GM23338 (cell line): ENCODE measurements around the gene CFTR. TPM values are rescaled to one million over a fixed set of nuclear protein-coding genes. Genes with fewer than 3 reads are reported as not detected.

Experiments
- ATAC-seq: fragments of 200-7000 bp; cut with Tn5 transposase; 3 replicates; pipeline ENCODE4 v1.9.1; 2020
- DNase-seq: peaks from one replicate; pipeline ENCODE4 v3.0.0-alpha.2; 2015; ENCODE audit warnings: low spot score
- H2AFZ ChIP-seq: fragments of 200-600 bp; sonication (generic); 2 replicates; pipeline ENCODE4 v1.8.0; 2016; ENCODE audit warnings: antibody characterized with exemption, mild to moderate bottlenecking, moderate library complexity
- H3F3A ChIP-seq: fragments of 200-600 bp; sonication (generic); replicated peaks from 2 replicates; pipeline ENCODE4 v1.8.0; 2017; ENCODE audit warnings: antibody characterized with exemption, mixed run types, low read depth
- H3K27ac ChIP-seq: fragments of 200-600 bp; sonication (generic); 2 replicates; pipeline ENCODE4 v1.6.1; 2016; ENCODE audit warnings: low read depth
- H3K27me3 ChIP-seq: fragments of 200-600 bp; sonication (generic); 2 replicates; pipeline ENCODE4 v1.8.0; 2016; ENCODE audit warnings: mild to moderate bottlenecking, mixed run types, moderate library complexity; ENCODE audit not compliant: insufficient read depth
- H3K36me3 ChIP-seq: fragments of 200-600 bp; sonication (generic); 2 replicates; pipeline ENCODE4 v1.8.0; 2016; ENCODE audit warnings: mild to moderate bottlenecking; ENCODE audit not compliant: insufficient read depth
- H3K4me1 ChIP-seq: fragments of 200-600 bp; sonication (generic); 2 replicates; pipeline ENCODE4 v1.8.0; 2016; ENCODE audit warnings: mild to moderate bottlenecking, moderate library complexity; ENCODE audit not compliant: insufficient read depth
- H3K4me2 ChIP-seq: fragments of 200-600 bp; sonication (generic); 2 replicates; pipeline ENCODE4 v1.7.1; 2017; ENCODE audit warnings: mixed run types
- H3K4me3 ChIP-seq: fragments of 200-600 bp; sonication (generic); 2 replicates; pipeline ENCODE4 v1.6.1; 2016; ENCODE audit warnings: mixed run types
- H3K79me2 ChIP-seq: fragments of 200-600 bp; sonication (generic); replicated peaks from 2 replicates; pipeline ENCODE4 v1.8.0; 2017; ENCODE audit warnings: mild to moderate bottlenecking; ENCODE audit not compliant: insufficient read depth
- H3K9me2 ChIP-seq: fragments of 200-600 bp; sonication (generic); 2 replicates; pipeline ENCODE4 v1.8.0; 2017; ENCODE audit not compliant: insufficient read depth
- H4K20me1 ChIP-seq: fragments of 200-600 bp; sonication (generic); replicated peaks from 2 replicates; pipeline ENCODE4 v1.8.0; 2017; ENCODE audit warnings: mild to moderate bottlenecking; ENCODE audit not compliant: insufficient read depth
- H3K27ac Mint-ChIP-seq: 2 replicates; pipeline ENCODE4 v1.8.0; 2020; ENCODE audit warnings: inconsistent platforms, mild to moderate bottlenecking, moderate library complexity, mixed read lengths
- H3K27me3 Mint-ChIP-seq: 3 replicates; pipeline ENCODE4 v1.8.0; 2022; ENCODE audit warnings: low read depth, mild to moderate bottlenecking, moderate library complexity, mixed read lengths, inconsistent platforms; ENCODE audit not compliant: insufficient read depth, poor library complexity
- H3K36me3 Mint-ChIP-seq: 3 replicates; pipeline ENCODE4 v1.8.0; 2021; ENCODE audit warnings: low read depth, mild to moderate bottlenecking, inconsistent platforms, moderate library complexity, mixed read lengths
- H3K4me1 Mint-ChIP-seq: 3 replicates; pipeline ENCODE4 v1.8.0; 2020; ENCODE audit warnings: mild to moderate bottlenecking, inconsistent platforms, mixed read lengths
- H3K4me3 Mint-ChIP-seq: 3 replicates; pipeline ENCODE4 v1.8.0; 2021; ENCODE audit warnings: moderate library complexity, mild to moderate bottlenecking, inconsistent platforms, mixed read lengths
- H3K9me3 Mint-ChIP-seq: 3 replicates; pipeline ENCODE4 v1.8.0; 2020; ENCODE audit warnings: moderate library complexity, mild to moderate bottlenecking, inconsistent platforms, mixed read lengths
- CREB1 ChIP-seq: fragments of 250-450 bp; sonication (Bioruptor Pico); IDR thresholded peaks from 2 replicates; pipeline ENCODE4 v1.5.0; 2020; ENCODE audit warnings: low read depth, mild to moderate bottlenecking, moderate library complexity
- CTCF ChIP-seq, 2 experiments: fragments of 200-600 bp in 1 of 2; sonication (generic) in 1 of 2; conservative IDR thresholded peaks; 2 replicates each; pipeline versions ENCODE4 v1.5.1 to v1.6.1; 2016 to 2017; ENCODE audit warnings: antibody characterized with exemption in 2 of 2, low read depth in 2 of 2, mild to moderate bottlenecking in 2 of 2, moderate library complexity in 1 of 2
- ETS1 ChIP-seq: IDR thresholded peaks from 2 replicates; pipeline ENCODE4 v1.6.1; 2016; ENCODE audit warnings: antibody characterized with exemption
- EZH2 ChIP-seq: fragments of 200-600 bp; sonication (generic); IDR thresholded peaks from one replicate; pipeline ENCODE4 v1.8.0; 2017; ENCODE audit warnings: antibody characterized with exemption, mild to moderate bottlenecking, low read depth; ENCODE audit not compliant: unreplicated experiment
- EZH2phosphoT487 ChIP-seq: fragments of 200-600 bp; sonication (generic); IDR thresholded peaks from one replicate; pipeline ENCODE4 v1.8.1; 2018; ENCODE audit warnings: antibody characterized with exemption; ENCODE audit not compliant: unreplicated experiment
- JUNB ChIP-seq: IDR thresholded peaks from one replicate; pipeline ENCODE4 v1.6.1; 2016; ENCODE audit warnings: antibody characterized with exemption; ENCODE audit not compliant: unreplicated experiment
- NANOG ChIP-seq: IDR thresholded peaks from 2 replicates; pipeline ENCODE4 v1.6.1; 2016; ENCODE audit warnings: antibody characterized with exemption, borderline replicate concordance
- POLR2AphosphoS5 ChIP-seq: IDR thresholded peaks from 2 replicates; pipeline ENCODE4 v1.6.1; 2016; ENCODE audit warnings: antibody characterized with exemption, low read depth
- REST ChIP-seq: IDR thresholded peaks from one replicate; pipeline ENCODE4 v1.6.1; 2018; ENCODE audit warnings: antibody characterized with exemption; ENCODE audit not compliant: unreplicated experiment
- STAT1 ChIP-seq: IDR thresholded peaks from one replicate; pipeline ENCODE4 v1.6.1; 2016; ENCODE audit warnings: antibody characterized with exemption; ENCODE audit not compliant: unreplicated experiment
- ZNF114 ChIP-seq: fragments of 250-450 bp; sonication (Bioruptor Pico); IDR thresholded peaks from 2 replicates; pipeline ENCODE4 v1.5.0; 2020; ENCODE audit warnings: mild to moderate bottlenecking, moderate library complexity
- ZNF331 ChIP-seq: fragments of 250-450 bp; sonication (Bioruptor Pico); IDR thresholded peaks from 2 replicates; pipeline ENCODE4 v1.5.0; 2020; ENCODE audit warnings: low read depth, mild to moderate bottlenecking, moderate library complexity
- ZNF462 ChIP-seq: fragments of 250-450 bp; sonication (Bioruptor Pico); IDR thresholded peaks from 2 replicates; pipeline ENCODE4 v1.5.0; 2020; ENCODE audit warnings: mild to moderate bottlenecking, moderate library complexity
- polyA plus RNA-seq: library from polyadenylated mRNA; unstranded; fragments of >200 nt; fragmentation: Nextera tagmentation; extraction: Ambion mirVana; gene quantifications from 2 replicates; pipeline ENCODE4 v1.2.1, GENCODE V29; 2016
- total RNA-seq: library from RNA; depleted of rRNA; stranded (reverse); fragments of >200 nt; shearing (Covaris generic); gene quantifications from 2 replicates; pipeline ENCODE4 v1.2.3, GENCODE V29; 2014

The CFTR gene
- total and polyA plus RNA-seq, 2 experiments from 2014 or later: 0.45 to 1.2 TPM

- no peaks in the 10 kb centered on the region for H3K36me3 ChIP-seq
- no peak overlapping the region for H2AFZ ChIP-seq
- no peak overlapping the region for H3K27ac Mint-ChIP-seq
- no peaks in the 10 kb centered on the region for H3K4me1 Mint-ChIP-seq
- H3K4me2 ChIP-seq: no peak overlapping the region
- no peaks in the 10 kb centered on the region for H3K9me3 Mint-ChIP-seq
- no peaks in the 10 kb centered on the region for H3K27me3 ChIP-seq
- ATAC-seq: no peak
- H4K20me1 ChIP-seq: no peaks in the 10 kb centered on the region
- TF ChIP-seq ZNF331 (CRISPR knock-in tag) (no peak), REST (no peak), EZH2 (no peak), JUNB (no peak), ETS1 (no peak), CTCF (conservative IDR thresholded peaks at IDR 0.05; ENCODE audit: low read depth in 2 of 2) (no peak), EZH2phosphoT487 (no peak), NANOG (no peak), POLR2AphosphoS5 (no peak), ZNF462 (no peak), ZNF114 (CRISPR knock-in tag) (no peak), CREB1 (CRISPR knock-in tag) (no peak), STAT1 (no peak)
- H3K27ac ChIP-seq: no peak overlapping the region
- H3K9me2 ChIP-seq: peaks cover 2% of the 10 kb centered on the region; the same call in 1 of the 2 replicates
- no peak overlapping the region for H3K4me3 ChIP-seq
- no peak for DNase-seq
- no peaks in the 10 kb centered on the region for H3K79me2 ChIP-seq
- H3F3A ChIP-seq: no peaks in the 10 kb centered on the region
- no peaks in the 10 kb centered on the region for H3K27me3 Mint-ChIP-seq
- no peaks in the 10 kb centered on the region for H3K36me3 Mint-ChIP-seq
- no peak overlapping the region for H3K4me3 Mint-ChIP-seq
- no peaks in the 10 kb centered on the region for H3K4me1 ChIP-seq
Measured at GRCh38 chr7:117659531-117660011, 179.7 kb downstream of the CFTR start.
